WTC11 (cell line): Measurements from ENCODE around the gene CCDC3. TPM values are rescaled to one million over a fixed set of nuclear protein-coding genes. Genes with fewer than 3 reads are reported as not detected.

ENCODE experiments used
- ATAC-seq: fragments of 200-7000 bp; cut with Tn5 transposase; 2 replicates; pipeline ENCODE4 v1.10.0; 2021; ENCODE audit warnings: mild to moderate bottlenecking, moderate library complexity
- CTCF ChIA-PET: fragments of 300-600 bp; sonication (Branson Sonifier 250); formaldehyde crosslinking; loops from one replicate; lab custom pipeline; 2021; ENCODE audit warnings: antibody characterized with exemption; lab: Charles Lee
- POLR2A ChIA-PET: fragments of 350-600 bp; sonication (Branson Sonifier 250); formaldehyde crosslinking; loops from one replicate; lab custom pipeline; 2021; ENCODE audit warnings: antibody characterized with exemption; lab: Charles Lee
- DNase-seq: peaks from one replicate; pipeline ENCODE4 v3.0.0; 2021; ENCODE audit warnings: low spot score
- H3K27ac Mint-ChIP-seq: 2 replicates; pipeline ENCODE4 v1.8.0; 2021; ENCODE audit warnings: mixed read lengths
- H3K27me3 Mint-ChIP-seq: 2 replicates; pipeline ENCODE4 v1.8.0; 2021; ENCODE audit warnings: low read depth, mild to moderate bottlenecking, moderate library complexity, mixed read lengths
- H3K36me3 Mint-ChIP-seq: 2 replicates; pipeline ENCODE4 v1.8.0; 2021; ENCODE audit warnings: mixed read lengths
- H3K4me1 Mint-ChIP-seq: 2 replicates; pipeline ENCODE4 v1.8.0; 2022; ENCODE audit warnings: mixed read lengths
- H3K4me3 Mint-ChIP-seq: 2 replicates; pipeline ENCODE4 v1.8.0; 2021; ENCODE audit warnings: mild to moderate bottlenecking, moderate library complexity, mixed read lengths
- H3K9me3 Mint-ChIP-seq: 2 replicates; pipeline ENCODE4 v1.8.0; 2021; ENCODE audit warnings: mixed read lengths
- CREB1 ChIP-seq: sonication (generic); formaldehyde crosslinking; IDR thresholded peaks from 2 replicates; pipeline ENCODE4 v1.8.0; 2023; ENCODE audit warnings: mild to moderate bottlenecking, missing genetic modification reagents
- EMX1 ChIP-seq: fragments of 250-450 bp; sonication (Bioruptor Pico); IDR thresholded peaks from 2 replicates; pipeline ENCODE4 v1.8.0; 2021; ENCODE audit warnings: mild to moderate bottlenecking
- ESRRA ChIP-seq: sonication (generic); formaldehyde crosslinking; IDR thresholded peaks from 2 replicates; pipeline ENCODE4 v1.8.1; 2022; ENCODE audit warnings: mild to moderate bottlenecking, missing genetic modification reagents, borderline replicate concordance
- FOXP1 ChIP-seq: sonication (generic); formaldehyde crosslinking; IDR thresholded peaks from 2 replicates; pipeline ENCODE4 v1.8.0; 2022; ENCODE audit warnings: missing genetic modification reagents, mild to moderate bottlenecking, moderate library complexity, borderline replicate concordance
- GABPB1 ChIP-seq: sonication (generic); formaldehyde crosslinking; IDR thresholded peaks from 2 replicates; pipeline ENCODE4 v1.8.1; 2023; ENCODE audit warnings: mild to moderate bottlenecking, missing genetic modification reagents
- GRHL2 ChIP-seq: fragments of 250-450 bp; sonication (Bioruptor Pico); IDR thresholded peaks from 2 replicates; pipeline ENCODE4 v1.8.0; 2022; ENCODE audit warnings: mild to moderate bottlenecking, moderate library complexity; ENCODE audit not compliant: insufficient replicate concordance, severe bottlenecking
- IRF2 ChIP-seq: sonication (generic); formaldehyde crosslinking; IDR thresholded peaks from 2 replicates; pipeline ENCODE4 v1.8.0; 2022; ENCODE audit warnings: low read depth, missing genetic modification reagents, borderline replicate concordance
- JAZF1 ChIP-seq: fragments of 250-450 bp; sonication (Bioruptor Pico); IDR thresholded peaks from 2 replicates; pipeline ENCODE4 v1.9.0; 2021; ENCODE audit warnings: moderate library complexity, mild to moderate bottlenecking, inconsistent platforms
- JUN ChIP-seq: sonication (generic); formaldehyde crosslinking; IDR thresholded peaks from 2 replicates; pipeline ENCODE4 v1.8.0; 2023; ENCODE audit warnings: mild to moderate bottlenecking, missing genetic modification reagents
- KAT7 ChIP-seq: sonication (generic); formaldehyde crosslinking; IDR thresholded peaks from 2 replicates; pipeline ENCODE4 v1.8.1; 2023; ENCODE audit warnings: missing genetic modification reagents, mild to moderate bottlenecking, borderline replicate concordance
- MXD4 ChIP-seq: fragments of 250-450 bp; sonication (Bioruptor Pico); IDR thresholded peaks from 2 replicates; pipeline ENCODE4 v1.8.0; 2021; ENCODE audit warnings: mild to moderate bottlenecking, moderate library complexity, borderline replicate concordance
- NFATC4 ChIP-seq: fragments of 250-450 bp; sonication (Bioruptor Pico); IDR thresholded peaks from 2 replicates; pipeline ENCODE4 v1.9.0; 2021; ENCODE audit warnings: mild to moderate bottlenecking
- PRRX2 ChIP-seq: fragments of 250-450 bp; sonication (Bioruptor Pico); IDR thresholded peaks from 2 replicates; pipeline ENCODE4 v1.8.0; 2021; ENCODE audit warnings: mild to moderate bottlenecking
- RELA ChIP-seq: sonication (generic); formaldehyde crosslinking; IDR thresholded peaks from 2 replicates; pipeline ENCODE4 v1.8.1; 2022; ENCODE audit warnings: missing genetic modification reagents, mild to moderate bottlenecking, borderline replicate concordance
- SP1 ChIP-seq: sonication (generic); formaldehyde crosslinking; conservative IDR thresholded peaks from 2 replicates; pipeline ENCODE4 v1.8.1; 2022; ENCODE audit warnings: missing genetic modification reagents
- ZNF396 ChIP-seq: fragments of 250-450 bp; sonication (Bioruptor Pico); IDR thresholded peaks from 2 replicates; pipeline ENCODE4 v1.8.0; 2021; ENCODE audit warnings: mild to moderate bottlenecking, moderate library complexity, borderline replicate concordance
- ZNF416 ChIP-seq: fragments of 250-450 bp; sonication (Bioruptor Pico); IDR thresholded peaks from 2 replicates; pipeline ENCODE4 v1.9.0; 2021; ENCODE audit warnings: mild to moderate bottlenecking, inconsistent platforms
- ZNF423 ChIP-seq: fragments of 250-450 bp; sonication (Bioruptor Pico); IDR thresholded peaks from 2 replicates; pipeline ENCODE4 v2.1.2; 2022; ENCODE audit warnings: mild to moderate bottlenecking, moderate library complexity
- total RNA-seq: library from RNA; stranded (reverse); gene quantifications from 3 replicates; pipeline ENCODE4 v1.2.3, GENCODE V29; 2021
- TF ChIP-seq, protein P1 (sequence below): sonication (generic); formaldehyde crosslinking; conservative IDR thresholded peaks from 2 replicates; pipeline ENCODE4 v1.8.1; 2023; ENCODE audit warnings: mild to moderate bottlenecking, low read depth, missing genetic modification reagents, moderate library complexity
- TF ChIP-seq, protein P2 (sequence below): sonication (generic); formaldehyde crosslinking; IDR thresholded peaks from 2 replicates; pipeline ENCODE4 v1.8.1; 2023; ENCODE audit warnings: mild to moderate bottlenecking, missing genetic modification reagents
- TF ChIP-seq, protein P3 (sequence below): sonication (generic); formaldehyde crosslinking; IDR thresholded peaks from 2 replicates; pipeline ENCODE4 v1.8.1; 2022; ENCODE audit warnings: missing genetic modification reagents, borderline replicate concordance
- TF ChIP-seq, protein P4 (sequence below): sonication (generic); formaldehyde crosslinking; IDR thresholded peaks from 2 replicates; pipeline ENCODE4 v1.8.0; 2022; ENCODE audit warnings: mild to moderate bottlenecking, missing genetic modification reagents
- TF ChIP-seq, protein P5 (sequence below): sonication (generic); formaldehyde crosslinking; conservative IDR thresholded peaks from 2 replicates; pipeline ENCODE4 v1.8.1; 2022; ENCODE audit warnings: mild to moderate bottlenecking, missing genetic modification reagents
- TF ChIP-seq, protein P6 (sequence below): sonication (generic); formaldehyde crosslinking; IDR thresholded peaks from 2 replicates; pipeline ENCODE4 v1.8.1; 2023; ENCODE audit warnings: mild to moderate bottlenecking, missing genetic modification reagents, moderate library complexity

The CCDC3 gene
- total RNA-seq, 1 experiment from 2014 or later: 3.5 TPM

DNA sequence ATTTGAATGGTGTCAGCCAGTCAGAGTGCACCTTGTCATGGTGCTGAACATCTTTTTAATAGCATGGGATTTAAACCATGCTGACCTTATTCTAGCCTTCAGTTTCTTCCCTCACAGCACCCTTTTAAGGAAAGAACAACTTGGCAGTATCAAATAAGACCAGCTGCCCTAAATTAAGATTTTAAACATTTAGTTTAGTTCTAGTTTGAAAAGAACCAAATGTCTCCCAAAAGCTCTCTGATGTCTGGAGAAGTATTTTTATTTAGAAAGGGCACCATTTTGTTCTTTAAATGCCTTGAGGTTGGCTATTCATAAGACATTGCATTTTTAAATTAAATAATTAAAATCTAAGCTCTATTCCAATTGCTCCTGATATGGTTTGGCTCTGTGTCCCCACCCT, 121.1 kb downstream of the CCDC3 start (continued):
- TF ChIP-seq, protein P1, sequence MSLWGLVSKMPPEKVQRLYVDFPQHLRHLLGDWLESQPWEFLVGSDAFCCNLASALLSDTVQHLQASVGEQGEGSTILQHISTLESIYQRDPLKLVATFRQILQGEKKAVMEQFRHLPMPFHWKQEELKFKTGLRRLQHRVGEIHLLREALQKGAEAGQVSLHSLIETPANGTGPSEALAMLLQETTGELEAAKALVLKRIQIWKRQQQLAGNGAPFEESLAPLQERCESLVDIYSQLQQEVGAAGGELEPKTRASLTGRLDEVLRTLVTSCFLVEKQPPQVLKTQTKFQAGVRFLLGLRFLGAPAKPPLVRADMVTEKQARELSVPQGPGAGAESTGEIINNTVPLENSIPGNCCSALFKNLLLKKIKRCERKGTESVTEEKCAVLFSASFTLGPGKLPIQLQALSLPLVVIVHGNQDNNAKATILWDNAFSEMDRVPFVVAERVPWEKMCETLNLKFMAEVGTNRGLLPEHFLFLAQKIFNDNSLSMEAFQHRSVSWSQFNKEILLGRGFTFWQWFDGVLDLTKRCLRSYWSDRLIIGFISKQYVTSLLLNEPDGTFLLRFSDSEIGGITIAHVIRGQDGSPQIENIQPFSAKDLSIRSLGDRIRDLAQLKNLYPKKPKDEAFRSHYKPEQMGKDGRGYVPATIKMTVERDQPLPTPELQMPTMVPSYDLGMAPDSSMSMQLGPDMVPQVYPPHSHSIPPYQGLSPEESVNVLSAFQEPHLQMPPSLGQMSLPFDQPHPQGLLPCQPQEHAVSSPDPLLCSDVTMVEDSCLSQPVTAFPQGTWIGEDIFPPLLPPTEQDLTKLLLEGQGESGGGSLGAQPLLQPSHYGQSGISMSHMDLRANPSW (CRISPR knock-in tag): no peak
- TF ChIP-seq ZNF416: no peak
- TF ChIP-seq PRRX2: no peak
- TF ChIP-seq KAT7 (CRISPR knock-in tag): no peak
- TF ChIP-seq ZNF423 (CRISPR knock-in tag): no peak
- TF ChIP-seq EMX1 (CRISPR knock-in tag): no peak

DNA sequence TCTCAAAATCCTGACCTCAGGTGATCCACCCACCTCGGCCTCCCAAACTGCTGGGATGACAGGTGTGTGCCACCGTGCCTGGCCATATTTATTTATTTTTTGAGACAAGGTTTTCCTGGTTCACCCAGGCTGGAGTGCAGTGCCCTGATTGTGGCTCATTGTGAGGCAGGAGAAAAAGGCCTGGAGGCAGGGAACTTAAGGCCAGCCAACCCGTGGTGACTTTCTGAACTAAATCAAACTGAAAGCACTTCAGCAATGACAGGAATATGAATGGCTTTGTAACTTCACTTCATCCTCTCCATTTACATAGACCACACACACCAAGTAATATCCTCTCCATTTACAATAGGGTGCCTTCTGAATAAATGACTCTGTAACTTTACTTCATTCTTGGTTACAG, 124.4 kb downstream of the CCDC3 start:
- Mint-ChIP-seq H3K9me3 (peaks cover 20% of the 10 kb centered on the region), H3K4me3 (no peak overlapping the region), H3K36me3 (no peaks in the 10 kb centered on the region), H3K27me3 (no peaks in the 10 kb centered on the region; the same call in 1 of the 2 replicates), H3K4me1 (peaks cover 3% of the 10 kb centered on the region; the same call in 1 of the 2 replicates), H3K27ac (no peak overlapping the region)
- no peak for ATAC-seq
- ChIA-PET POLR2A (no interaction called here), CTCF (no interaction called here)
- DNase-seq: no peak
- TF ChIP-seq, protein P2, sequence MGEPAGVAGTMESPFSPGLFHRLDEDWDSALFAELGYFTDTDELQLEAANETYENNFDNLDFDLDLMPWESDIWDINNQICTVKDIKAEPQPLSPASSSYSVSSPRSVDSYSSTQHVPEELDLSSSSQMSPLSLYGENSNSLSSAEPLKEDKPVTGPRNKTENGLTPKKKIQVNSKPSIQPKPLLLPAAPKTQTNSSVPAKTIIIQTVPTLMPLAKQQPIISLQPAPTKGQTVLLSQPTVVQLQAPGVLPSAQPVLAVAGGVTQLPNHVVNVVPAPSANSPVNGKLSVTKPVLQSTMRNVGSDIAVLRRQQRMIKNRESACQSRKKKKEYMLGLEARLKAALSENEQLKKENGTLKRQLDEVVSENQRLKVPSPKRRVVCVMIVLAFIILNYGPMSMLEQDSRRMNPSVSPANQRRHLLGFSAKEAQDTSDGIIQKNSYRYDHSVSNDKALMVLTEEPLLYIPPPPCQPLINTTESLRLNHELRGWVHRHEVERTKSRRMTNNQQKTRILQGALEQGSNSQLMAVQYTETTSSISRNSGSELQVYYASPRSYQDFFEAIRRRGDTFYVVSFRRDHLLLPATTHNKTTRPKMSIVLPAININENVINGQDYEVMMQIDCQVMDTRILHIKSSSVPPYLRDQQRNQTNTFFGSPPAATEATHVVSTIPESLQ (CRISPR knock-in tag): no peak
- TF ChIP-seq CREB1 (CRISPR knock-in tag) (no peak), GABPB1 (CRISPR knock-in tag) (no peak), JUN (no peak), ESRRA (CRISPR knock-in tag) (no peak)
- TF ChIP-seq, protein P3, sequence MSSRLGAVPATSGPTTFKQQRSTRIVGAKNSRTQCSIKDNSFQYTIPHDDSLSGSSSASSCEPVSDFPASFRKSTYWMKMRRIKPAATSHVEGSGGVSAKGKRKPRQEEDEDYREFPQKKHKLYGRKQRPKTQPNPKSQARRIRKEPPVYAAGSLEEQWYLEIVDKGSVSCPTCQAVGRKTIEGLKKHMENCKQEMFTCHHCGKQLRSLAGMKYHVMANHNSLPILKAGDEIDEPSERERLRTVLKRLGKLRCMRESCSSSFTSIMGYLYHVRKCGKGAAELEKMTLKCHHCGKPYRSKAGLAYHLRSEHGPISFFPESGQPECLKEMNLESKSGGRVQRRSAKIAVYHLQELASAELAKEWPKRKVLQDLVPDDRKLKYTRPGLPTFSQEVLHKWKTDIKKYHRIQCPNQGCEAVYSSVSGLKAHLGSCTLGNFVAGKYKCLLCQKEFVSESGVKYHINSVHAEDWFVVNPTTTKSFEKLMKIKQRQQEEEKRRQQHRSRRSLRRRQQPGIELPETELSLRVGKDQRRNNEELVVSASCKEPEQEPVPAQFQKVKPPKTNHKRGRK (CRISPR knock-in tag): no peak
- TF ChIP-seq, protein P4, sequence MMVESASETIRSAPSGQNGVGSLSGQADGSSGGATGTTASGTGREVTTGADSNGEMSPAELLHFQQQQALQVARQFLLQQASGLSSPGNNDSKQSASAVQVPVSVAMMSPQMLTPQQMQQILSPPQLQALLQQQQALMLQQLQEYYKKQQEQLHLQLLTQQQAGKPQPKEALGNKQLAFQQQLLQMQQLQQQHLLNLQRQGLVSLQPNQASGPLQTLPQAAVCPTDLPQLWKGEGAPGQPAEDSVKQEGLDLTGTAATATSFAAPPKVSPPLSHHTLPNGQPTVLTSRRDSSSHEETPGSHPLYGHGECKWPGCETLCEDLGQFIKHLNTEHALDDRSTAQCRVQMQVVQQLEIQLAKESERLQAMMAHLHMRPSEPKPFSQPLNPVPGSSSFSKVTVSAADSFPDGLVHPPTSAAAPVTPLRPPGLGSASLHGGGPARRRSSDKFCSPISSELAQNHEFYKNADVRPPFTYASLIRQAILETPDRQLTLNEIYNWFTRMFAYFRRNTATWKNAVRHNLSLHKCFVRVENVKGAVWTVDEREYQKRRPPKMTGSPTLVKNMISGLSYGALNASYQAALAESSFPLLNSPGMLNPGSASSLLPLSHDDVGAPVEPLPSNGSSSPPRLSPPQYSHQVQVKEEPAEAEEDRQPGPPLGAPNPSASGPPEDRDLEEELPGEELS (CRISPR knock-in tag): no peak
- TF ChIP-seq, protein P5, sequence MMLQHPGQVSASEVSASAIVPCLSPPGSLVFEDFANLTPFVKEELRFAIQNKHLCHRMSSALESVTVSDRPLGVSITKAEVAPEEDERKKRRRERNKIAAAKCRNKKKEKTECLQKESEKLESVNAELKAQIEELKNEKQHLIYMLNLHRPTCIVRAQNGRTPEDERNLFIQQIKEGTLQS: no peak

DNA sequence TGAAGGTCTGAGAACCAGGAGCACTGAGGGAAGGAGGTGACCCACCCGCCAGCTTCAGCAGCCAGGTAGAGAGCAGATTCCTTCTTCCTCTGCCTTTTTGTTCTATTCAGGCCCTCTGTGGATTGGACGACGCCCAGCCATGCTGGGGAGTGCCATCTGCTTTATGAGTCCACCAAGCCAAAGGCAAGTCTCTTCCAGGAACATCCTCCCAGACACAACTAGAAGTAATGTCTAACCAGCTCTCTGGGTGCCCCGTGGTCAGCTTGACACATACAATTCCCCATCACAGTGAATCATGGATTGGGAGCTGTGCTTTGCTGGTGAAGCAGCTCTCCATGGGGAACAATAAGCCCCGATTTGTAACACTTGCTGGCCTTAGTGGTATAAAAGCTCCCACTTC, 125.2 kb downstream of the CCDC3 start:
- TF ChIP-seq ZNF396 (no peak), FOXP1 (CRISPR knock-in tag) (no peak), IRF2 (CRISPR knock-in tag) (no peak), JAZF1 (CRISPR knock-in tag) (no peak), RELA (CRISPR knock-in tag) (no peak), MXD4 (CRISPR knock-in tag) (no peak), NFATC4 (CRISPR knock-in tag) (no peak), GRHL2 (no peak), SP1 (no peak)
- TF ChIP-seq, protein P6, sequence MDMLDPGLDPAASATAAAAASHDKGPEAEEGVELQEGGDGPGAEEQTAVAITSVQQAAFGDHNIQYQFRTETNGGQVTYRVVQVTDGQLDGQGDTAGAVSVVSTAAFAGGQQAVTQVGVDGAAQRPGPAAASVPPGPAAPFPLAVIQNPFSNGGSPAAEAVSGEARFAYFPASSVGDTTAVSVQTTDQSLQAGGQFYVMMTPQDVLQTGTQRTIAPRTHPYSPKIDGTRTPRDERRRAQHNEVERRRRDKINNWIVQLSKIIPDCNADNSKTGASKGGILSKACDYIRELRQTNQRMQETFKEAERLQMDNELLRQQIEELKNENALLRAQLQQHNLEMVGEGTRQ: no peak
- TF ChIP-seq, all 79 proteins: peak for 0
- DNase-seq (no peak), ATAC-seq (no peak)
- Mint-ChIP-seq H3K4me3 (no peak overlapping the region), H3K9me3 (peaks cover 20% of the 10 kb centered on the region), H3K27ac (no peak overlapping the region), H3K27me3 (no peaks in the 10 kb centered on the region; the same call in 1 of the 2 replicates), H3K36me3 (no peaks in the 10 kb centered on the region), H3K4me1 (peaks cover 3% of the 10 kb centered on the region; the same call in 1 of the 2 replicates)
- ChIA-PET CTCF (interaction anchor here (0.5 to 0.6 kb wide), 2 partner anchors 27 to 94 kb away, joined by 3 to 4 read pairs; no protein-coding TSS in a partner anchor), POLR2A (no interaction called here)
